Measurements from ENCODE around the gene WWOX.

- no peak for TF ChIP-seq CTCF (optimal IDR thresholded peaks at IDR 0.05 in 1 of 3, IDR thresholded peaks at IDR 0.05 in 1 of 3, conservative IDR thresholded peaks at IDR 0.05 in 1 of 3; ENCODE audit: extremely low read depth in 1 of 3, insufficient read depth in 2 of 3, low read length in 3 of 3)
- no peak for TF ChIP-seq EZH2 (IDR thresholded peaks at IDR 0.05; ENCODE audit: low read length)
Observed at GRCh38 chr16:78505036-78505435, 405.6 kb downstream of the WWOX start.

All from keratinocyte (primary cell).